GM04504 (cell line): Measurements from ENCODE around the gene HIVEP3.

Experiments used
- DNase-seq: peaks from one replicate; pipeline ENCODE4 v3.0.0-alpha.2; 2012; ENCODE audit warnings: low read depth

The HIVEP3 gene

GRCh38 chr1:41530411-41530810, 388.3 kb downstream of the HIVEP3 start:
- DNase-seq = no peak

GRCh38 chr1:41529621-41530395, 388.9 kb downstream of the HIVEP3 start:
- no peak for DNase-seq

- DNase-seq = no peak
Measured at GRCh38 chr1:41528726-41529605, 389.8 kb downstream of the HIVEP3 start.

GRCh38 chr1:41528106-41528505, 390.6 kb downstream of the HIVEP3 start:
- no peak for DNase-seq

- DNase-seq = no peak
Measured at GRCh38 chr1:41526956-41527561, 391.7 kb downstream of the HIVEP3 start.

GRCh38 chr1:41525891-41526587, 392.7 kb downstream of the HIVEP3 start:
- no peak for DNase-seq

GRCh38 chr1:41524676-41525675, 393.7 kb downstream of the HIVEP3 start:
- DNase-seq = no peak

- DNase-seq = no peak
Measured at GRCh38 chr1:41523949-41524675, 394.6 kb downstream of the HIVEP3 start.

- no peak for DNase-seq
Measured at GRCh38 chr1:41523071-41523470, 395.7 kb downstream of the HIVEP3 start.

- no peak for DNase-seq
Measured at GRCh38 chr1:41521766-41522165, 397.0 kb downstream of the HIVEP3 start.

- DNase-seq = no peak
Measured at GRCh38 chr1:41520951-41521752, 397.6 kb downstream of the HIVEP3 start.

- DNase-seq = no peak
Measured at GRCh38 chr1:41519667-41520066, 399.1 kb downstream of the HIVEP3 start.

- DNase-seq = no peak
Measured at GRCh38 chr1:41518471-41518870, 400.3 kb downstream of the HIVEP3 start.

GRCh38 chr1:41517062-41517438, 401.7 kb downstream of the HIVEP3 start:
- DNase-seq = no peak

- peak; percentile 62 for DNase-seq
Measured at GRCh38 chr1:41516168-41517061, 402.3 kb downstream of the HIVEP3 start.

GRCh38 chr1:41515778-41516167, 402.9 kb downstream of the HIVEP3 start:
- no peak for DNase-seq

- no peak for DNase-seq
Measured at GRCh38 chr1:41515131-41515678, 403.5 kb downstream of the HIVEP3 start.

- DNase-seq = no peak
Measured at GRCh38 chr1:41514381-41514780, 404.3 kb downstream of the HIVEP3 start.
